Measurements from ENCODE around the gene LDHA. TPM values are rescaled to one million over a fixed set of nuclear protein-coding genes. Genes with fewer than 3 reads are reported as not detected.

The LDHA gene
- total and polyA plus RNA-seq, 2 of the 8 experiments (the other 6 are each of a cell fraction or from before 2014, with no cell fraction given), result 443 to 486 TPM

DNA sequence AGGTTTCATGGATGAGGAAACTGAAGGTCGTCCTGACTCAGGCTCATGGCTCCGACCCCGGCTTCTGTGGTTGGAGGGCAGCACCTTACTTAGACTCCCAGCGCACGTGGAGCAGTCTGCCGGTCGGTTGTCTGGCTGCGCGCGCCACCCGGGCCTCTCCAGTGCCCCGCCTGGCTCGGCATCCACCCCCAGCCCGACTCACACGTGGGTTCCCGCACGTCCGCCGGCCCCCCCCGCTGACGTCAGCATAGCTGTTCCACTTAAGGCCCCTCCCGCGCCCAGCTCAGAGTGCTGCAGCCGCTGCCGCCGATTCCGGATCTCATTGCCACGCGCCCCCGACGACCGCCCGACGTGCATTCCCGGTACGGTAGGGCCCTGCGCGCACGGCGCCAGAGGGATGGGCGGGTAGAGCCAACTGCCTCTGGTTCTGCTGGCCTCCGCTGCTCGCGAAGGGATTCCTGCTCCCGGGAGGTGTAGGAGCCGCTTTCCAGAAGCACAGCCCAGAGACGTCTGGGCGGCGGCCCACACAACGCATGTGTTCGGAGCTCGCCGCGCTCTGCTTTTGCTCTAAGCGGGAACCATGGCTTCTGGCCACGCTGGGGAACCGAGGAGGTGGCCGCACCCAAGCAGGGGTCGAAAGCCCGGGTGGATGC lies at the start of gene LDHA (continued):
- TF ChIP-seq, protein P1, sequence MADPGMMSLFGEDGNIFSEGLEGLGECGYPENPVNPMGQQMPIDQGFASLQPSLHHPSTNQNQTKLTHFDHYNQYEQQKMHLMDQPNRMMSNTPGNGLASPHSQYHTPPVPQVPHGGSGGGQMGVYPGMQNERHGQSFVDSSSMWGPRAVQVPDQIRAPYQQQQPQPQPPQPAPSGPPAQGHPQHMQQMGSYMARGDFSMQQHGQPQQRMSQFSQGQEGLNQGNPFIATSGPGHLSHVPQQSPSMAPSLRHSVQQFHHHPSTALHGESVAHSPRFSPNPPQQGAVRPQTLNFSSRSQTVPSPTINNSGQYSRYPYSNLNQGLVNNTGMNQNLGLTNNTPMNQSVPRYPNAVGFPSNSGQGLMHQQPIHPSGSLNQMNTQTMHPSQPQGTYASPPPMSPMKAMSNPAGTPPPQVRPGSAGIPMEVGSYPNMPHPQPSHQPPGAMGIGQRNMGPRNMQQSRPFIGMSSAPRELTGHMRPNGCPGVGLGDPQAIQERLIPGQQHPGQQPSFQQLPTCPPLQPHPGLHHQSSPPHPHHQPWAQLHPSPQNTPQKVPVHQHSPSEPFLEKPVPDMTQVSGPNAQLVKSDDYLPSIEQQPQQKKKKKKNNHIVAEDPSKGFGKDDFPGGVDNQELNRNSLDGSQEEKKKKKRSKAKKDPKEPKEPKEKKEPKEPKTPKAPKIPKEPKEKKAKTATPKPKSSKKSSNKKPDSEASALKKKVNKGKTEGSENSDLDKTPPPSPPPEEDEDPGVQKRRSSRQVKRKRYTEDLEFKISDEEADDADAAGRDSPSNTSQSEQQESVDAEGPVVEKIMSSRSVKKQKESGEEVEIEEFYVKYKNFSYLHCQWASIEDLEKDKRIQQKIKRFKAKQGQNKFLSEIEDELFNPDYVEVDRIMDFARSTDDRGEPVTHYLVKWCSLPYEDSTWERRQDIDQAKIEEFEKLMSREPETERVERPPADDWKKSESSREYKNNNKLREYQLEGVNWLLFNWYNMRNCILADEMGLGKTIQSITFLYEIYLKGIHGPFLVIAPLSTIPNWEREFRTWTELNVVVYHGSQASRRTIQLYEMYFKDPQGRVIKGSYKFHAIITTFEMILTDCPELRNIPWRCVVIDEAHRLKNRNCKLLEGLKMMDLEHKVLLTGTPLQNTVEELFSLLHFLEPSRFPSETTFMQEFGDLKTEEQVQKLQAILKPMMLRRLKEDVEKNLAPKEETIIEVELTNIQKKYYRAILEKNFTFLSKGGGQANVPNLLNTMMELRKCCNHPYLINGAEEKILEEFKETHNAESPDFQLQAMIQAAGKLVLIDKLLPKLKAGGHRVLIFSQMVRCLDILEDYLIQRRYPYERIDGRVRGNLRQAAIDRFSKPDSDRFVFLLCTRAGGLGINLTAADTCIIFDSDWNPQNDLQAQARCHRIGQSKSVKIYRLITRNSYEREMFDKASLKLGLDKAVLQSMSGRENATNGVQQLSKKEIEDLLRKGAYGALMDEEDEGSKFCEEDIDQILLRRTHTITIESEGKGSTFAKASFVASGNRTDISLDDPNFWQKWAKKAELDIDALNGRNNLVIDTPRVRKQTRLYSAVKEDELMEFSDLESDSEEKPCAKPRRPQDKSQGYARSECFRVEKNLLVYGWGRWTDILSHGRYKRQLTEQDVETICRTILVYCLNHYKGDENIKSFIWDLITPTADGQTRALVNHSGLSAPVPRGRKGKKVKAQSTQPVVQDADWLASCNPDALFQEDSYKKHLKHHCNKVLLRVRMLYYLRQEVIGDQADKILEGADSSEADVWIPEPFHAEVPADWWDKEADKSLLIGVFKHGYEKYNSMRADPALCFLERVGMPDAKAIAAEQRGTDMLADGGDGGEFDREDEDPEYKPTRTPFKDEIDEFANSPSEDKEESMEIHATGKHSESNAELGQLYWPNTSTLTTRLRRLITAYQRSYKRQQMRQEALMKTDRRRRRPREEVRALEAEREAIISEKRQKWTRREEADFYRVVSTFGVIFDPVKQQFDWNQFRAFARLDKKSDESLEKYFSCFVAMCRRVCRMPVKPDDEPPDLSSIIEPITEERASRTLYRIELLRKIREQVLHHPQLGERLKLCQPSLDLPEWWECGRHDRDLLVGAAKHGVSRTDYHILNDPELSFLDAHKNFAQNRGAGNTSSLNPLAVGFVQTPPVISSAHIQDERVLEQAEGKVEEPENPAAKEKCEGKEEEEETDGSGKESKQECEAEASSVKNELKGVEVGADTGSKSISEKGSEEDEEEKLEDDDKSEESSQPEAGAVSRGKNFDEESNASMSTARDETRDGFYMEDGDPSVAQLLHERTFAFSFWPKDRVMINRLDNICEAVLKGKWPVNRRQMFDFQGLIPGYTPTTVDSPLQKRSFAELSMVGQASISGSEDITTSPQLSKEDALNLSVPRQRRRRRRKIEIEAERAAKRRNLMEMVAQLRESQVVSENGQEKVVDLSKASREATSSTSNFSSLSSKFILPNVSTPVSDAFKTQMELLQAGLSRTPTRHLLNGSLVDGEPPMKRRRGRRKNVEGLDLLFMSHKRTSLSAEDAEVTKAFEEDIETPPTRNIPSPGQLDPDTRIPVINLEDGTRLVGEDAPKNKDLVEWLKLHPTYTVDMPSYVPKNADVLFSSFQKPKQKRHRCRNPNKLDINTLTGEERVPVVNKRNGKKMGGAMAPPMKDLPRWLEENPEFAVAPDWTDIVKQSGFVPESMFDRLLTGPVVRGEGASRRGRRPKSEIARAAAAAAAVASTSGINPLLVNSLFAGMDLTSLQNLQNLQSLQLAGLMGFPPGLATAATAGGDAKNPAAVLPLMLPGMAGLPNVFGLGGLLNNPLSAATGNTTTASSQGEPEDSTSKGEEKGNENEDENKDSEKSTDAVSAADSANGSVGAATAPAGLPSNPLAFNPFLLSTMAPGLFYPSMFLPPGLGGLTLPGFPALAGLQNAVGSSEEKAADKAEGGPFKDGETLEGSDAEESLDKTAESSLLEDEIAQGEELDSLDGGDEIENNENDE (IDR thresholded peaks at IDR 0.05; ENCODE audit: insufficient replicate concordance, low read length), result no peak
- TF ChIP-seq CREB1 (IDR thresholded peaks at IDR 0.05) (peak; percentile 93), HDAC2 (IDR thresholded peaks at IDR 0.05; ENCODE audit: borderline replicate concordance in 1 of 2, low read depth in 2 of 2, low read length in 2 of 2) (0 out of 4 replicates have a peak, but pooled peaks of 1 of the 2 experiments have one; percentile 43), EP300 (IDR thresholded peaks at IDR 0.05; ENCODE audit: borderline replicate concordance in 1 of 2, low read depth in 2 of 2, low read length in 2 of 2) (no peak), FOSL1 (IDR thresholded peaks at IDR 0.05; ENCODE audit: insufficient read depth, low read depth, low read length) (no peak), SAP30 (IDR thresholded peaks at IDR 0.05; ENCODE audit: insufficient read depth, insufficient replicate concordance, low read length) (peak; percentile 11), E2F6 (IDR thresholded peaks at IDR 0.05) (peak; percentile 95), KDM4A (IDR thresholded peaks at IDR 0.05; ENCODE audit: low read depth, low read length, severe bottlenecking) (no peak)
